IMR-90 (cell line): ENCODE results near the gene UBE2E2. TPM values are rescaled to one million over a fixed set of nuclear protein-coding genes. Genes with fewer than 3 reads are reported as not detected.

Source experiments
- ATAC-seq: fragments of 200-7000 bp; cut with Tn5 transposase; 2 replicates; pipeline ENCODE4 v1.9.1; 2020; ENCODE audit warnings: low read depth, mild to moderate bottlenecking, moderate library complexity
- BruUV-seq: library from RNA; stranded (reverse); fragments of 400-500 nt; replicated peaks from 2 replicates; lab custom pipeline; 2021; lab: Mats Ljungman, UMichigan
- CTCF ChIA-PET: fragments of 300-600 bp; formaldehyde crosslinking; extraction: SDS; loops from one replicate; lab custom pipeline; 2021; ENCODE audit warnings: antibody characterized with exemption; lab: Yijun Ruan, JAX
- POLR2A ChIA-PET: fragments of 300-600 bp; sonication (Branson Sonifier 250); formaldehyde crosslinking; loops from one replicate; lab custom pipeline; 2022; ENCODE audit warnings: antibody characterized with exemption; ENCODE audit not compliant: unreplicated experiment; lab: Charles Lee
- DNase-seq: peaks from one replicate; pipeline ENCODE4 v3.0.0; 2013
- H2AFZ ChIP-seq: replicated peaks from 2 replicates; pipeline ENCODE3; 2013; ENCODE audit warnings: low read length, mild to moderate bottlenecking; ENCODE audit not compliant: poor library complexity
- H2AK5ac ChIP-seq: 2 replicates; pipeline ENCODE4 v1.6.1; 2013; ENCODE audit warnings: low read depth, low read length, inconsistent platforms
- H2AK9ac ChIP-seq: replicated peaks from 2 replicates; pipeline ENCODE3; 2013; ENCODE audit warnings: mild to moderate bottlenecking, low read depth, low read length, moderate library complexity; ENCODE audit not compliant: poor library complexity
- H2BK120ac ChIP-seq: 2 replicates; pipeline ENCODE4 v1.6.1; 2013; ENCODE audit warnings: low read depth, low read length, inconsistent platforms
- H2BK15ac ChIP-seq: 3 replicates; pipeline ENCODE4 v1.6.1; 2013; ENCODE audit warnings: low read depth, low read length, inconsistent platforms
- H2BK20ac ChIP-seq: 2 replicates; pipeline ENCODE4 v1.6.1; 2013; ENCODE audit warnings: low read depth, mild to moderate bottlenecking, inconsistent platforms, low read length, moderate library complexity
- H2BK5ac ChIP-seq: 2 replicates; pipeline ENCODE4 v1.6.1; 2013; ENCODE audit warnings: mild to moderate bottlenecking, low read depth, low read length, inconsistent platforms; ENCODE audit not compliant: poor library complexity, severe bottlenecking
- H3K14ac ChIP-seq: replicated peaks from 2 replicates; pipeline ENCODE4 v1.6.1; 2013; ENCODE audit warnings: low read depth, low read length, inconsistent platforms
- H3K18ac ChIP-seq: 2 replicates; pipeline ENCODE4 v1.6.1; 2013; ENCODE audit warnings: low read depth, low read length, control low read depth
- H3K23ac ChIP-seq: 2 replicates; pipeline ENCODE4 v1.6.1; 2013; ENCODE audit warnings: low read depth, low read length, inconsistent platforms
- H3K27ac ChIP-seq: 2 replicates; pipeline ENCODE4 v1.5.1; 2013; ENCODE audit warnings: mild to moderate bottlenecking, control low read depth, low read length; ENCODE audit not compliant: insufficient read depth
- H3K27me3 ChIP-seq: 2 replicates; pipeline ENCODE4 v1.6.1; 2013; ENCODE audit warnings: low read length; ENCODE audit not compliant: control insufficient read depth, insufficient read depth
- H3K36me3 ChIP-seq: 2 replicates; pipeline ENCODE4 v1.6.1; 2013; ENCODE audit warnings: low read length, mixed read lengths; ENCODE audit not compliant: control insufficient read depth, insufficient read depth
- H3K4ac ChIP-seq: 2 replicates; pipeline ENCODE4 v1.6.1; 2013; ENCODE audit warnings: low read depth, low read length, inconsistent platforms
- H3K4me1 ChIP-seq: 2 replicates; pipeline ENCODE4 v1.6.1; 2013; ENCODE audit warnings: low read length, mixed read lengths; ENCODE audit not compliant: control insufficient read depth, insufficient read depth
- H3K4me2 ChIP-seq: 2 replicates; pipeline ENCODE4 v1.6.1; 2013; ENCODE audit warnings: low read depth, mild to moderate bottlenecking, control low read depth, low read length, moderate library complexity
- H3K4me3 ChIP-seq: 2 replicates; pipeline ENCODE4 v1.5.1; 2013; ENCODE audit warnings: low read depth, mild to moderate bottlenecking, control low read depth, low read length, moderate library complexity; ENCODE audit not compliant: insufficient read depth
- H3K56ac ChIP-seq: 2 replicates; pipeline ENCODE4 v1.6.1; 2013; ENCODE audit warnings: low read length, inconsistent platforms; ENCODE audit not compliant: insufficient read depth; ENCODE audit errors: extremely low read depth
- H3K79me1 ChIP-seq, 2 experiments: 2 replicates each; pipeline ENCODE4 v1.6.1; 2013; ENCODE audit warnings: low read length in 2 of 2, inconsistent platforms in 1 of 2, low read depth in 1 of 2
- H3K9ac ChIP-seq: 2 replicates; pipeline ENCODE4 v1.6.1; 2013; ENCODE audit warnings: low read depth, low read length, control low read depth
- H3K9me1 ChIP-seq: 2 replicates; pipeline ENCODE4 v1.6.1; 2013; ENCODE audit warnings: low read length, inconsistent platforms; ENCODE audit not compliant: insufficient read depth
- H3K9me3 ChIP-seq: 2 replicates; pipeline ENCODE4 v1.6.1; 2013; ENCODE audit warnings: low read length; ENCODE audit not compliant: control insufficient read depth, insufficient read depth
- H4K20me1 ChIP-seq: 2 replicates; pipeline ENCODE4 v1.6.1; 2013; ENCODE audit warnings: low read length, inconsistent platforms; ENCODE audit not compliant: insufficient read depth
- H4K5ac ChIP-seq: 2 replicates; pipeline ENCODE4 v1.6.1; 2013; ENCODE audit warnings: mild to moderate bottlenecking, low read depth, low read length, control low read depth
- H4K8ac ChIP-seq, 2 experiments: 2 replicates each; pipeline ENCODE4 v1.6.1; 2013; ENCODE audit warnings: low read depth in 2 of 2, low read length in 2 of 2, control low read depth in 1 of 2, inconsistent platforms in 1 of 2
- H4K91ac ChIP-seq: 2 replicates; pipeline ENCODE4 v1.6.1; 2013; ENCODE audit warnings: low read depth, low read length, inconsistent platforms; ENCODE audit not compliant: insufficient read depth
- BHLHE40 ChIP-seq: fragments of 150-350 bp; IDR thresholded peaks from 2 replicates; pipeline ENCODE4 v1.6.1; 2016; ENCODE audit warnings: mild to moderate bottlenecking, low read depth, low read length
- CEBPB ChIP-seq: IDR thresholded peaks from 2 replicates; pipeline ENCODE4 v1.6.1; 2012; ENCODE audit warnings: low read depth, low read length, improper control_type of control experiment
- CTCF ChIP-seq: conservative IDR thresholded peaks from 2 replicates; pipeline ENCODE4 v1.5.1; 2012; ENCODE audit warnings: mild to moderate bottlenecking, low read depth, low read length, improper control_type of control experiment
- FOS ChIP-seq: fragments of 150-350 bp; IDR thresholded peaks from 2 replicates; pipeline ENCODE4 v1.6.1; 2016; ENCODE audit warnings: low read depth, low read length
- MXI1 ChIP-seq: IDR thresholded peaks from 2 replicates; pipeline ENCODE4 v1.6.1; 2012; ENCODE audit warnings: low read depth, mild to moderate bottlenecking, low read length, moderate library complexity, borderline replicate concordance
- NFE2L2 ChIP-seq: fragments of 150-350 bp; IDR thresholded peaks from 2 replicates; pipeline ENCODE4 v1.6.1; 2016; ENCODE audit warnings: low read depth, mild to moderate bottlenecking, low read length
- RCOR1 ChIP-seq: IDR thresholded peaks from 2 replicates; pipeline ENCODE4 v1.6.1; 2012; ENCODE audit warnings: mild to moderate bottlenecking, low read length, improper control_type of control experiment; ENCODE audit not compliant: insufficient replicate concordance
- RFX5 ChIP-seq: IDR thresholded peaks from 2 replicates; pipeline ENCODE4 v1.8.0; 2012; ENCODE audit warnings: low read depth, mild to moderate bottlenecking, low read length, moderate library complexity
- SMC3 ChIP-seq: fragments of 150-350 bp; IDR thresholded peaks from 2 replicates; pipeline ENCODE4 v1.6.1; 2016; ENCODE audit warnings: low read depth, mild to moderate bottlenecking, antibody characterized with exemption, low read length, moderate library complexity
- WGBS, 2 experiments: methylation state at CpG; one replicate each; pipeline versions ENCODE4 v1.1.5 to v1.1.7; 2013; ENCODE audit warnings: missing lambda C conversion rate in 2 of 2; ENCODE audit not compliant: insufficient read length in 1 of 2; ENCODE audit errors: extremely low coverage in 2 of 2; 5-methylcytosine and 5-hydroxymethylcytosine counted together
- dilution Hi-C: fragments of 300-500 bp; cut with HindIII; formaldehyde crosslinking; loops from one replicate; pipeline ENCODE4 v1.14.3; 2018; ENCODE audit warnings: low sequenced_read_pairs; ENCODE audit not compliant: unreplicated experiment
- in situ Hi-C: fragments of 300-500 bp; cut with MboI; formaldehyde crosslinking; loops from 3 replicates; pipeline ENCODE4 v1.14.3; 2019; ENCODE audit warnings: low sequenced_read_pairs, inconsistent platforms, mixed read lengths
- intact Hi-C: fragments of 100-400 bp; cut with micrococcal nuclease; formaldehyde crosslinking; loops from 2 replicates; pipeline ENCODE4 v1.10.0; 2022
- polyA plus RNA-seq, 3 experiments: library from polyadenylated mRNA; depleted of rRNA; stranded (reverse); fragments of >200 nt; gene quantifications; 2 replicates each; pipeline ENCODE4 v1.2.3, GENCODE V29; 2012; ENCODE audit warnings: low replicate concordance in 1 of 3
- total RNA-seq: library from RNA; depleted of rRNA; stranded (reverse); fragments of >200 nt; gene quantifications from 2 replicates; pipeline ENCODE4 v1.2.3, GENCODE V29; 2012

Gene UBE2E2
- total and polyA plus RNA-seq, 2 of the 4 experiments (the other 2 are of a cell fraction) = 18.6 to 32.7 TPM

DNA sequence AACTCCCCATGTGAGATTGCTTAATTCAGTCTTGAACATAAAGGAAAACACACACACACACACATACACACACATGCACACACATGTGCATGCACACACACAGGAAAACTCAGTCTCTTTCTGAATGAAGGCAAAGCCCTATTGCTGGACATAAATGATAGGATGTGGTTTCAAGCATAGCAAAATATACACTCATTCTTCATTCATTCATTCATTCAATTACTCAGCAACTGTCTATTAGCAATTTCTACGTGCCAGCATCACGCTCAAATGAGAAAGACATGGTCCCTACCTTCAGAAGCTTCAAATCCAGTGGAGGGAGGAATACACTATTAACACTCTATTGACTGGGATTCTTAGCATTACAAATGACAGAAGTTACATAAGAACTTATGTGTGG is 41.8 kb upstream of the UBE2E2 start:
- Histone ChIP-seq H3K27me3 (no peaks in the 10 kb centered on the region; the same call in 1 of the 2 replicates), H2AFZ (no peak overlapping the region), H2BK20ac (no peak overlapping the region), H2BK120ac (no peak overlapping the region; the same call in 1 of the 2 replicates), H3K79me1 (no peaks in the 10 kb centered on the region), H4K5ac (no peak overlapping the region), H3K4me2 (no peak overlapping the region), H3K9me3 (no peaks in the 10 kb centered on the region), H4K91ac (no peak overlapping the region), H3K9ac (no peak overlapping the region), H3K18ac (no peak overlapping the region), H3K14ac (no peak overlapping the region), H4K8ac (no peak overlapping the region), H3K4ac (no peak overlapping the region), H3K23ac (no peak overlapping the region), H3K4me3 (no peak overlapping the region), H2AK9ac (no peak overlapping the region), H2BK15ac (no peak overlapping the region), H3K36me3 (no peaks in the 10 kb centered on the region), H4K20me1 (no peaks in the 10 kb centered on the region), H3K27ac (no peak overlapping the region), H3K56ac (no peak overlapping the region), H2AK5ac (no peak overlapping the region), H2BK5ac (no peak overlapping the region), H3K9me1 (0 out of 2 replicates have a peak, but pooled peaks cover 3% of the 10 kb centered on the region), H3K4me1 (peaks cover 2% of the 10 kb centered on the region)
- no CpG with 5 or more reads among the region's 2 CpGs for WGBS, 2 experiments
- ChIA-PET POLR2A (no interaction called here), CTCF (no interaction called here)
- no TSS peak for BruUV-seq
- DNase-seq = no peak
- ATAC-seq = no peak
- in situ Hi-C loops = no loop called here
- intact Hi-C loops = no loop called here
- TF ChIP-seq BHLHE40 (no peak), CTCF (no peak), CEBPB (no peak), FOS (no peak), NFE2L2 (no peak), MXI1 (no peak), SMC3 (no peak), RFX5 (no peak), RCOR1 (no peak)
- dilution Hi-C loops = no loop called here
